AG10803 (cell line): ENCODE results near the gene GPN1.

Source experiments
- DNase-seq: peaks from one replicate; pipeline ENCODE4 v3.0.0; 2010; ENCODE audit warnings: low read depth
- H3K4me3 ChIP-seq: 2 replicates; pipeline ENCODE4 v1.5.1; 2011; ENCODE audit warnings: mild to moderate bottlenecking, low read length, control low read depth
- TF ChIP-seq, protein P1 (sequence below): conservative IDR thresholded peaks from 2 replicates; pipeline ENCODE4 v1.5.1; 2011; ENCODE audit warnings: mild to moderate bottlenecking, low read length, control low read depth, inconsistent platforms

Gene GPN1

DNA sequence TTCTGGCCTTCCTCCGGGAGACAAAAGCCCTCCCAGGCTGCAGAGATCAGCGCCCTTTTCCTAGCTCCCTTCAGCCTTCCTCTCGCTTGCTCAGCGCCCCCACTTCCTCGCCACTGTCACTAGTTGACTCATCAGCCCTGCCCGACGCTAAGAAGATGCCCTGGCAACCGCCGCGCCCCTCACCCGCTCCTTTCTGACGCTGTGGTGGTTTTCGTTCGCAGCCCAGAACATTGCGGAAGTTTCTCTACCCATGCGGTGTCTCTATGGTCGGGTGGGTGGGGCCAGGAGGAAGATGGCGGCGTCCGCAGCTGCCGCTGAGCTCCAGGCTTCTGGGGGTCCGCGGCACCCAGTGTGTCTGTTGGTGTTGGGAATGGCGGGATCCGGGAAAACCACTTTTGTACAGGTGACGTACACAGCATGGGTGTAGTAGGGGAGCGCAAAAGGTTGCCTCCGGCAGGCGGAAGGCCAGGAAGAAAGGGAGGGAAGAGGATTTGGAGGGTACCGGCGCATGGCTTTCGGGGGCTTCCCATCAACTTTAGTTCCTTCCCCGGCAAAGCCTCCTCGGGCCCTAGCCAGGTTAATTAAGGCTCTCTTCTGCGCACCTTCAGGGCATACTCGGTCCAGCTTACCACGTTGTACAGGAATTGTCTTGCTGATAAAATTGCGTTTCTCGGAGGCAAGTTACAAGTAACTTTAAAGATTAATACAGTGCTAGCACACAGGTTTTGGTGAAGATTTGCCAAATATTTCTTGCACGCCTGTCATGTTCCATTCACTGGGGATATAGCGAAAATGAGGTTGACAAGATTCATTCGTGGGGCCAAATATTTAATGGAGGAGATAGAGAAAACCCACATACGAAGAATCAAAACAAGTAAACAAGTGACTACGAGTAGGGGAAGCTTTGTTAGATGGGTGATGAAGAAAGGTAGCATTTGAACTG, at the start of gene GPN1, which contains the start of gene CCDC121:
Gene GPN1 (plus strand): TSS at position 284 of the 943 bp plus-strand sequence. CDS start 9 bp downstream, at position 293.
Gene CCDC121 (minus strand): TSS at position 246 of the 943 bp plus-strand sequence. CDS start 1,213 bp downstream, outside the sequence.
- DNase-seq: peak; percentile 90
- TF ChIP-seq, protein P1, sequence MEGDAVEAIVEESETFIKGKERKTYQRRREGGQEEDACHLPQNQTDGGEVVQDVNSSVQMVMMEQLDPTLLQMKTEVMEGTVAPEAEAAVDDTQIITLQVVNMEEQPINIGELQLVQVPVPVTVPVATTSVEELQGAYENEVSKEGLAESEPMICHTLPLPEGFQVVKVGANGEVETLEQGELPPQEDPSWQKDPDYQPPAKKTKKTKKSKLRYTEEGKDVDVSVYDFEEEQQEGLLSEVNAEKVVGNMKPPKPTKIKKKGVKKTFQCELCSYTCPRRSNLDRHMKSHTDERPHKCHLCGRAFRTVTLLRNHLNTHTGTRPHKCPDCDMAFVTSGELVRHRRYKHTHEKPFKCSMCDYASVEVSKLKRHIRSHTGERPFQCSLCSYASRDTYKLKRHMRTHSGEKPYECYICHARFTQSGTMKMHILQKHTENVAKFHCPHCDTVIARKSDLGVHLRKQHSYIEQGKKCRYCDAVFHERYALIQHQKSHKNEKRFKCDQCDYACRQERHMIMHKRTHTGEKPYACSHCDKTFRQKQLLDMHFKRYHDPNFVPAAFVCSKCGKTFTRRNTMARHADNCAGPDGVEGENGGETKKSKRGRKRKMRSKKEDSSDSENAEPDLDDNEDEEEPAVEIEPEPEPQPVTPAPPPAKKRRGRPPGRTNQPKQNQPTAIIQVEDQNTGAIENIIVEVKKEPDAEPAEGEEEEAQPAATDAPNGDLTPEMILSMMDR: no peak

DNA sequence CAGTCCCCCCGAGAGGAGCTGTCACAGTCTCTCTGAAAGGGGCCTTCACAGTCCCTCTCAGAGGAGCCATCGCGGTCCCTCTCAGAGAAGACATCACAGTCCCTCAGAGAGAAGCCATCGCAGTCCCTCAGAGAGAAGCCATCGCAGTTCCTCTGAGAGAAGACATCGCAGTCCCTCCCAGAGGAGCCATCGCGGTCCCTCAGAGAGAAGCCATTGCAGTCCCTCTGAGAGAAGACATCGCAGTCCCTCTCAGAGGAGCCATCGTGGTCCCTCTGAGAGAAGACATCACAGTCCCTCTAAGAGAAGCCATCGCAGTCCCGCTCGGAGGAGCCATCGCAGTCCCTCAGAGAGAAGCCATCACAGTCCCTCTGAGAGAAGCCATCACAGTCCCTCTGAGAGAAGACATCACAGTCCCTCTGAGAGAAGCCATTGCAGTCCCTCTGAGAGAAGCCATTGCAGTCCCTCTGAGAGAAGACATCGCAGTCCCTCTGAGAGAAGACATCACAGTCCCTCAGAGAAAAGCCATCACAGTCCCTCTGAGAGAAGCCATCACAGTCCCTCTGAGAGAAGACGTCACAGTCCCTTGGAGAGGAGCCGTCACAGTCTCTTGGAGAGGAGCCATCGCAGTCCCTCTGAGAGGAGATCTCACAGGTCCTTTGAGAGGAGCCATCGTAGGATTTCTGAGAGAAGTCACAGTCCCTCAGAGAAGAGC, 47.3 kb upstream of the GPN1 start:
- TF ChIP-seq, protein P1: no peak
- DNase-seq: no peak

More for the DNA sequence above, at the start of gene GPN1, which contains the start of gene CCDC121:
- peak within 1 kb of the TSS; percentile 98 for H3K4me3 ChIP-seq

DNA sequence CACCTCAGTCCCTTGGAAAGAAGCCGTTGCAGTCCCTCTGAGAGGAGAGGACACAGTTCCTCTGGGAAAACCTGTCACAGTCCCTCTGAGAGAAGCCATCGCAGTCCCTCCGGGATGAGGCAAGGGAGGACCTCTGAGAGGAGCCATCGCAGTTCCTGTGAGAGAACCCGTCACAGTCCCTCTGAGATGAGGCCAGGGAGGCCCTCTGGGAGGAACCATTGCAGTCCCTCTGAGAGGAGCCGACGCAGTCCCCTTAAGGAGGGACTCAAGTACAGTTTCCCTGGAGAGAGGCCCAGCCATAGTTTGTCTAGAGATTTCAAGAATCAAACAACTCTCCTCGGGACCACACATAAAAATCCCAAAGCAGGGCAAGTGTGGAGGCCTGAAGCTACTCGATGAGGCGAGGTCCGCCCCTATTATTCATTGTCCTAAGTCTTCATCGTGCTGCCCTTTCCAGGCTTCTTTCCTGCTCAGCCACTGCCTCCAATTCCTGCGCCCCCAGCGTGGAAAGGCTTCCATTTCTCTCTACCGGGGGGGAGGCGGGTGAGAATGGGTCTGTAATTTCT, 46.6 kb upstream of the GPN1 start:
- H3K4me3 ChIP-seq: peak overlapping the region; percentile 67
- TF ChIP-seq, protein P1: no peak
- peak; percentile 4 for DNase-seq

More for the DNA sequence above, 47.3 kb upstream of the GPN1 start:
- H3K4me3 ChIP-seq: no peak overlapping the region

DNA sequence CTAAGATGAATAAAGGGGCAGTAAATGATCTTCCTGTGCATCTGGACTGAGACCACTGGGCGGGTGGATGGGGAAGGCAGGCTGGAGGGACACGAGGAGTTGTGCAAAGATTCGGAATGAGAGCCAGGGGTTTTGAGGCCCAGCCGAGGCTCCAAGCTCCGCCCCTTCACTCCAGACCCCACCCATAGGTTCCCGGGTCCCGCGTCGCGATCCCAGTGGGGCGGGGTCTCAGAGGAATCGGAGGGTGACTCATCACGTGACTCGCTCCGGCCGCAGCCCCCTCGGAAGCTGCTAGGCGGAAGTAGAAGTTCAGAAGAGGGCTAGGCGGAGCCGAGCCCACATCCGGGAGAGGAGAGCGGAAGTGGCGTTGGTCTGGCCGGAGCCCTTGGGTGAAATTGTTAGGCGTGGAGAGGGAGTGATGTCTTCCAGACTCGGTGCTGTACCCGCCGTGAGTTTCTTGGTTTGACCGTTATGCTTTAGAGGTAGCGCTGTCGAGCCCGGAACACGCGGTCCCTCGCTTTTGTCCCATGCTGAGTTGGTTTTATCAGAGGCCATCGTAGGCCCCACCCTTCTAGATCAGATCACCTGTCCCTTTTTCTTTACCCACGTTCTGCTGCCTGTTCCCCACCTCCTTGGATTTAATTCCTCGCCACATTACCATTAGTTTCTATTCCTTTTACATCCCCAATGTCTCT, 46.0 kb upstream of the GPN1 start, which contains the start of gene ZNF512:
Gene ZNF512 (plus strand): TSS at position 348 of the 695 bp plus-strand sequence. CDS start 71 bp downstream, at position 419.
- TF ChIP-seq, protein P1: no peak; the same call in 1 of the 2 replicates
- DNase-seq: peak; percentile 92
- peak within 1 kb of the TSS; percentile 67 for H3K4me3 ChIP-seq

DNA sequence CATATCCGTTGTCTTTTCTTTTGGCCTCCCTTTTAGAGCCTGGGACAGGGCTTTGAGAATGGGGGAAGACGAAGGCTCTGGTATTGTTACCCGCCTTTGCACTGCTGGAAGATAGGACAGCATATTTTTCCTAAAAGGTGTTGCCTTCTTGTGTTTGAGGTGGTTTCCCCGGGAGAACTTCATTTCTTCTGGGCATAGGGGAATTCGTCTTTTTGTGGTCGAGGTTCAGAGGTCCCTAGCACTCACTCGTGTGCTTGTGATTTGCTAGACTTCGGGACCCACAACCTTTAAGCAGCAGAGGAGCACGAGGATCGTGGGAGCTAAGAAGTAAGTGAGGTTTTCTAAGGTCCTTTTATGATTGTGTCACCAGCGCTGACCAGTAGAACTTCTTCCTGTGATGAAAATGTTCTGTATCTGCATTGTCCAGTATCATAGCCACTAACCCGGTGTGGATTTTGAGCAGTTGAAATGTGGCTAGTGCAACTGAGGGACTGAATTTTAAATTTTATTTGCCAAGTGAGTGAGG, 45.4 kb upstream of the GPN1 start:
- DNase-seq: peak; percentile 12
- TF ChIP-seq, protein P1: no peak
- peak overlapping the region; percentile 67 for H3K4me3 ChIP-seq

DNA sequence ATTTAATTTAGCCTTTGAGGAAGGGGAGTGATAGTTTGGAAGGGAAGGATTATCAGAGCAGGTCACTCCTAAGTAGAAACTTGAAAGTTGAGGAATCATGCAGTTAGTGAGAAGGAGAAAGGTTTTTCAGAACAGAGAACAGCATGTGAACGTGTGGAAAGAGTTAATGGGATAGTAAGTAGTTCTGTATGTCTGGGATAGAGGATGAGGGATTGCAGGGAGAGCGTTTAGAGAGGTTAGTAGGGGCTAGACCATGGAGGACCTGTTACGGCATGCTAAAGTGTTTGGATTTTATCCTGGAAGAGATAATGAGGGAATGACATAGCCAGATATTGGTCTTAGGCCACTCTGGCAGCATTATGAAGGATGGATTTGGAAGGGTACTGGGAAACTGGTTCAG, 44.3 kb upstream of the GPN1 start:
- no peak for DNase-seq
- no peak overlapping the region for H3K4me3 ChIP-seq
- TF ChIP-seq, protein P1: no peak
